GM12873 (cell line): Measurements from ENCODE around the gene ST14.

ENCODE experiments used
- TF ChIP-seq, protein P1 (sequence below): IDR thresholded peaks from 2 replicates; pipeline ENCODE4 v1.5.1; 2012; ENCODE audit warnings: low read depth, mild to moderate bottlenecking, moderate library complexity, low read length, control low read depth; ENCODE audit not compliant: insufficient read depth; ENCODE audit errors: missing control alignments

The ST14 gene

DNA sequence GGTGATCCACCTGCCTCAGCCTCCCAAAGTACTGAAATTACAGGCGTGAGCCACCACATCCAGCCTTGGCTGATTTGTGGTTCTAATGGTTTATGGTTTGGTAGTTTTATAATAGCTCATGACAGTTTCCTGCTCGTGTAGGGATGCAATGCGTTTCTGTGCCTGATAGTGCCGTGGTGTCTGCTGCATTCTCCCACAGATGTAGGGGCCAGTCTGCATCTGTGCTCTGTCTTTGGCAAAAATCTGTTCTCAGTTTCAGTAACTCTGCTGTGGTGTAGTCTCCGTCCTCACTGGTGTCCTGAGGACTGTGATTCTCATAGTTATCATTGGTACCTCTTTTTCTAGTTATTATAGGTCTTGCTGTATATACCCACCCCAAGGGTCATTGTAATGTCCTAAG, 16.3 kb downstream of the ST14 start:
- TF ChIP-seq, protein P1, sequence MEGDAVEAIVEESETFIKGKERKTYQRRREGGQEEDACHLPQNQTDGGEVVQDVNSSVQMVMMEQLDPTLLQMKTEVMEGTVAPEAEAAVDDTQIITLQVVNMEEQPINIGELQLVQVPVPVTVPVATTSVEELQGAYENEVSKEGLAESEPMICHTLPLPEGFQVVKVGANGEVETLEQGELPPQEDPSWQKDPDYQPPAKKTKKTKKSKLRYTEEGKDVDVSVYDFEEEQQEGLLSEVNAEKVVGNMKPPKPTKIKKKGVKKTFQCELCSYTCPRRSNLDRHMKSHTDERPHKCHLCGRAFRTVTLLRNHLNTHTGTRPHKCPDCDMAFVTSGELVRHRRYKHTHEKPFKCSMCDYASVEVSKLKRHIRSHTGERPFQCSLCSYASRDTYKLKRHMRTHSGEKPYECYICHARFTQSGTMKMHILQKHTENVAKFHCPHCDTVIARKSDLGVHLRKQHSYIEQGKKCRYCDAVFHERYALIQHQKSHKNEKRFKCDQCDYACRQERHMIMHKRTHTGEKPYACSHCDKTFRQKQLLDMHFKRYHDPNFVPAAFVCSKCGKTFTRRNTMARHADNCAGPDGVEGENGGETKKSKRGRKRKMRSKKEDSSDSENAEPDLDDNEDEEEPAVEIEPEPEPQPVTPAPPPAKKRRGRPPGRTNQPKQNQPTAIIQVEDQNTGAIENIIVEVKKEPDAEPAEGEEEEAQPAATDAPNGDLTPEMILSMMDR, result no peak

- TF ChIP-seq, protein P1, result no peak
These were observed 18.2 kb downstream of the ST14 start for GRCh38 chr11:130177782-130178181.

DNA sequence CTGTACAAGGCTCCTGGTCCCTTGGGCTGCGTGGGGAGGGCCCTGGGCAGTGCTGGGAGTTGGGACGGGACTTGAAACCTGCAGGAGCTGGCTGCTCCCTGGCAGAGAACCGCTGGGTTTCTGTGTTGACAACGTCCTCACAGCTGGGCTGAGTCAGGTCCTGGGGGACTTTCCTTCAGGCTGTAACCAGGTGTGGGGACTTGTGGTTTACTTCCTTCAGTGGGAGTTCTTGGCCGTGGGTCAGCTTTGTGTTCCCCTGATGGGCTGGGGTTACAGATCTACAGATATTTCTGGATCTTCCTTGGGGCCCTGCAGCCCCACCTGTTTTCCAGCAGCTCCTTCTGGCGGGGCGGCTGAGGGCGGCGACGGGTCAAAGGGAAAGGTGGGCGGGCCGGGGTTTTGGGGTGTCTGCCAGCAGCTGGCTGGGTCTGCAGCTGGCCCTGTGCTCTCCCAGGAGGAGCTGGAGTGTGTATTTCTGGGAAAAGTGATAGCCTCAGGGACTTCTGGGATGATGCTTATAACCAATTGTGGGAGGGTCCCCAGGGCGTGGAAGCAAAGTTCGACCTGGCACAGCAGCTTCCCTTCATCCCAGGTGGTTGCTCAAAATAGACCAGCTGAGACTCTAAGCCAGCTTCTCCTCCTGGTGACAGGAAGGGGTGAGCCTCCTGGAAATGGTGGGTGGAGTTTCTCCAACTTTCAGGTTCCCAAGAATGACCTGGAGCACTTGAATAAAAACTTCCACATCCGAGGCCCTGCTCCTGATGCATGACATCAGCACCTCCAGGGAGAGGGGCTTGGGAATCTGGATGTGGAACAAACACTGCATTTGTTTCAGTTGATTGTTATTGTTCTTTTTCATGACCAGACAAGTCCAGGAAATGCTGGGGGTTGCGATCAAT, 19.1 kb downstream of the ST14 start:
- TF ChIP-seq, protein P1, result no peak

DNA sequence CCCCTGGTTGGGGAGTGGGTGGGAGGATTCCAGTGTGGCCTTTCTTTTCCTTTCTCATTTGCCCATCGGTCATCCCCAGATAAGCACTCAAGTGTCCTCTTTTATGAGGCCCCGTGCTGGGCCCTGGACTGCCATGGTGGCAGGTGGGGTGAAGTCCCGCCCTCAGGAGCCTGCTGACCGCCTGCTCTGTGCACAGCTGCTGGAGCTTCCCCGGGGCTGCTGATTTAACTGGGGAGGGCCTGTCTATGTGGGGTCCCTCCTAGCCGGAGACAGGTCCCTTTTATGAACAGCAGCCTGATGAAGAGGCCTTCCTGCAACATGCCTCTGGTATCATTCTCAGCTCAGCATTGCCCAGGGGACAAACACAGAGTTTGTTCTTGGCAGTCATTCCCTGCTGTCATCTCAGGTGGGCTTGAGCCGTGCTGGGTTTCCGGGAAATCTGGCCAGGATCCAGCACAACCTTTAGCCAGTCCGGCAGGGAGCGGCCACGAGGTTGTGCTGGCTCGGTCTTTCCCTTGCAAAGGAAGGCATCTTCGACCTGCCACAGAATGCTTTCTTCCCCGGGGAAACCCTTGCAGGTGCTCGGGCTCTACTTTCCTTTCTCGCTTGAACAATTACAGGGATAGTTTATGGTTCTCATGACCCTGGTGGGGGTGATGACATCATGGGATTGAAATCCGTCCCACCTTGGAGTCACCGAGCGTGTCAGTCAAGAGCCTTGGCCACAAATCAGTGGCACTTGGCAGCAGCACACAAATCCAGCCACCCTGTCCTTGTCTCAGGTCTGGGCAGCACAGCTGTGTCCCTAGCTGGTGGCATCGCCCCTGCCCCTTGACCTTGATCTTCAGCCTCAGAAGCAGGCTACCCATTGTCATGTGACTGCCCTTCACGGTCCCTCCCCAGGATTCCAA, 20.1 kb downstream of the ST14 start:
- TF ChIP-seq, protein P1, result no peak

GRCh38 chr11:130180491-130180890, 20.9 kb downstream of the ST14 start:
- TF ChIP-seq, protein P1, result no peak

GRCh38 chr11:130180896-130181294, 21.3 kb downstream of the ST14 start:
- TF ChIP-seq, protein P1, result no peak
